OCI-LY1 (cell line): ENCODE results near the gene CIC.
A peak's percentile ranks its signal among the peaks of the same experiment; 100 is the strongest.
"Not testable (repeated sequence)": the region's sequence is repeated elsewhere in the genome, so short reads cannot be mapped to it uniquely, and the experiment has no call there.

Experiments
- H2AFZ ChIP-seq: fragments of 200-600 bp; sonication (generic), shearing (Covaris generic); 2 replicates; pipeline ENCODE4 v1.6.0; 2014; ENCODE audit warnings: antibody characterized with exemption, mild to moderate bottlenecking, low read length
- H3F3A ChIP-seq: fragments of 200-600 bp; sonication (generic), shearing (Covaris generic); 2 replicates; pipeline ENCODE4 v1.6.0; 2014; ENCODE audit warnings: mild to moderate bottlenecking, antibody characterized with exemption, low read length, moderate library complexity; ENCODE audit not compliant: insufficient read depth
- H3K27ac ChIP-seq: fragments of 200-600 bp; sonication (generic); 2 replicates; pipeline ENCODE4 v1.5.1; 2014; ENCODE audit warnings: low read length, mixed run types, mild to moderate bottlenecking, low read depth; ENCODE audit not compliant: poor library complexity, severe bottlenecking
- H3K27me3 ChIP-seq: fragments of 200-600 bp; sonication (generic); 2 replicates; pipeline ENCODE4 v1.6.0; 2014; ENCODE audit warnings: antibody characterized with exemption, mild to moderate bottlenecking, low read length, moderate library complexity; ENCODE audit not compliant: insufficient read depth
- H3K36me3 ChIP-seq: fragments of 200-600 bp; sonication (generic); 2 replicates; pipeline ENCODE4 v1.6.1; 2014; ENCODE audit warnings: mild to moderate bottlenecking, antibody characterized with exemption, low read length, moderate library complexity, mixed read lengths; ENCODE audit not compliant: insufficient read depth
- H3K4me1 ChIP-seq: fragments of 200-600 bp; sonication (generic); 2 replicates; pipeline ENCODE4 v1.5.1; 2014; ENCODE audit warnings: mild to moderate bottlenecking, low read length, moderate library complexity; ENCODE audit not compliant: insufficient read depth, severe bottlenecking
- H3K4me2 ChIP-seq: fragments of 200-600 bp; sonication (generic), shearing (Covaris generic); 2 replicates; pipeline ENCODE4 v1.6.1; 2014; ENCODE audit warnings: low read length
- H3K4me3 ChIP-seq: fragments of 200-600 bp; sonication (generic); 2 replicates; pipeline ENCODE4 v1.5.1; 2014; ENCODE audit warnings: low read length, low read depth, mild to moderate bottlenecking, mixed read lengths; ENCODE audit not compliant: poor library complexity, severe bottlenecking
- H3K79me2 ChIP-seq: fragments of 200-600 bp; shearing (Covaris generic); 2 replicates; pipeline ENCODE4 v1.6.1; 2016; ENCODE audit warnings: mixed run types, low read length, mixed read lengths; ENCODE audit not compliant: insufficient read depth
- H3K9ac ChIP-seq: fragments of 200-600 bp; sonication (generic), shearing (Covaris generic); 2 replicates; pipeline ENCODE4 v1.6.1; 2014; ENCODE audit warnings: mild to moderate bottlenecking, low read length, mixed read lengths
- H3K9me2 ChIP-seq: fragments of 200-600 bp; sonication (generic), shearing (Covaris generic); 2 replicates; pipeline ENCODE4 v1.6.1; 2014; ENCODE audit warnings: low read depth, mild to moderate bottlenecking, low read length, mixed read lengths
- H3K9me3 ChIP-seq: fragments of 200-600 bp; shearing (Covaris generic); 2 replicates; pipeline ENCODE4 v1.6.1; 2014; ENCODE audit warnings: low read length, mixed read lengths
- H4K20me1 ChIP-seq: fragments of 200-600 bp; sonication (generic), shearing (Covaris generic); 2 replicates; pipeline ENCODE4 v1.6.0; 2016; ENCODE audit warnings: mild to moderate bottlenecking, low read length; ENCODE audit not compliant: insufficient read depth
- CTCF ChIP-seq: fragments of 200-600 bp; sonication (generic), shearing (Covaris generic); IDR thresholded peaks from 2 replicates; pipeline ENCODE4 v1.5.1; 2017; ENCODE audit warnings: mild to moderate bottlenecking, antibody characterized with exemption, low read length, moderate library complexity, mixed read lengths
- EZH2 ChIP-seq: fragments of 200-600 bp; sonication (generic), shearing (Covaris generic); IDR thresholded peaks from 2 replicates; pipeline ENCODE4 v1.8.0; 2017; ENCODE audit warnings: borderline replicate concordance, mixed run types, mild to moderate bottlenecking, antibody characterized with exemption, low read length, moderate library complexity, mixed read lengths

The CIC gene

GRCh38 chr19:42261763-42262162, 7.3 kb upstream of the CIC start:
- H3K4me1 ChIP-seq = peaks cover 8% of the 10 kb centered on the region
- H3K9ac ChIP-seq = no peak overlapping the region

GRCh38 chr19:42266105-42266504, 2.9 kb upstream of the CIC start:
- H3K27me3 ChIP-seq, H3K27ac ChIP-seq, H3K9ac ChIP-seq, H3K4me3 ChIP-seq, H3K4me2 ChIP-seq, H3K9me2 ChIP-seq, H3K36me3 ChIP-seq, H3K9me3 ChIP-seq, H4K20me1 ChIP-seq, H3F3A ChIP-seq, H3K79me2 ChIP-seq, H2AFZ ChIP-seq: not testable (repeated sequence)
- H3K4me1 ChIP-seq = peaks cover 26% of the 10 kb centered on the region

More at GRCh38 chr19:42261763-42262162, 7.3 kb upstream of the CIC start:
- Histone ChIP-seq H3K79me2 (no peaks in the 10 kb centered on the region), H3K27ac (no peak overlapping the region), H3K4me3 (no peak overlapping the region), H4K20me1 (no peaks in the 10 kb centered on the region), H3F3A (0 out of 2 replicates have a peak, but pooled peaks cover 1% of the 10 kb centered on the region), H3K9me2 (no peaks in the 10 kb centered on the region), H3K27me3 (no peaks in the 10 kb centered on the region), H2AFZ (no peak overlapping the region), H3K4me2 (no peak overlapping the region), H3K9me3 (no peaks in the 10 kb centered on the region), H3K36me3 (no peaks in the 10 kb centered on the region)
- no peak for TF ChIP-seq CTCF
- TF ChIP-seq EZH2 = no peak

- not testable (repeated sequence) for H3K27ac ChIP-seq, H3K9me2 ChIP-seq, H3K36me3 ChIP-seq, H3K4me3 ChIP-seq, H3K9me3 ChIP-seq, H3F3A ChIP-seq, H4K20me1 ChIP-seq, H3K79me2 ChIP-seq, H2AFZ ChIP-seq, H3K27me3 ChIP-seq
- Histone ChIP-seq H3K4me2 (peak overlapping the region; percentile 96), H3K4me1 (peaks cover 30% of the 10 kb centered on the region), H3K9ac (peak overlapping the region; percentile 93)
Measured at GRCh38 chr19:42266928-42267603, 2.0 kb upstream of the CIC start.

DNA sequence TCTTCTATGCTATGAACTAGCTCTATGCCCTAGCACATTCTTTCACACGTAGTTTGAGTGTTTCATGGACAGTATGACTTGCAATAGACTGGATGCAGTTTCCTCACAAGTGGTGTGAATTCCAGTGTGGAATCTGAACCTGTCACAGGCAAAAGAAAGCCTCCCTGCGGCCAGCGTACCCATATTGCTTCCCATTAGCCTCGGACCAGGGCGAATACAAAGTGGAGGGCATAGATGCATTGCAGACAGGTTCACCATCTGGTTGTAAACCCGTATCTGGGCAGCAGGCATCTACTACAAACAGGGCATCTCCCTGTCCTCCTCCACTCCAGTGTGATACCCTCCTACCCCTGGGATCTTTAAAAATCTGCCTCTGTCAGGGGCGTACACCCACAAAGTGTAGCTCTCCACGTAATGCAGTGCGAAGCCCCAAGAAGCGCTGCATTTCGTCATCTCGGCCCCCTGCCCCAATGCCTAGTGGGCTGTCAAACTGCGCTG, 1.4 kb upstream of the CIC start:
- no peak for TF ChIP-seq CTCF
- no peak for TF ChIP-seq EZH2
- Histone ChIP-seq H4K20me1 (no peaks in the 10 kb centered on the region), H3K79me2 (no peaks in the 10 kb centered on the region), H3K9ac (peak overlapping the region; percentile 93), H3K4me2 (peak overlapping the region; percentile 96), H3K36me3 (no peaks in the 10 kb centered on the region), H3K4me1 (peaks cover 30% of the 10 kb centered on the region), H3K9me2 (no peaks in the 10 kb centered on the region), H3K4me3 (peak overlapping the region; percentile 81), H3K27ac (no peak overlapping the region), H3F3A (no peaks in the 10 kb centered on the region), H2AFZ (0 out of 2 replicates have a peak overlapping the region, but pooled peaks have one; percentile 68), H3K9me3 (no peaks in the 10 kb centered on the region), H3K27me3 (no peaks in the 10 kb centered on the region)
